Fibroblast of skin of right quadriceps (primary cell): ENCODE data around the gene BCR.

Experiments
- DNase-seq: peaks from one replicate; pipeline ENCODE4 v3.0.0-alpha.2; 2013

BCR gene

DNA sequence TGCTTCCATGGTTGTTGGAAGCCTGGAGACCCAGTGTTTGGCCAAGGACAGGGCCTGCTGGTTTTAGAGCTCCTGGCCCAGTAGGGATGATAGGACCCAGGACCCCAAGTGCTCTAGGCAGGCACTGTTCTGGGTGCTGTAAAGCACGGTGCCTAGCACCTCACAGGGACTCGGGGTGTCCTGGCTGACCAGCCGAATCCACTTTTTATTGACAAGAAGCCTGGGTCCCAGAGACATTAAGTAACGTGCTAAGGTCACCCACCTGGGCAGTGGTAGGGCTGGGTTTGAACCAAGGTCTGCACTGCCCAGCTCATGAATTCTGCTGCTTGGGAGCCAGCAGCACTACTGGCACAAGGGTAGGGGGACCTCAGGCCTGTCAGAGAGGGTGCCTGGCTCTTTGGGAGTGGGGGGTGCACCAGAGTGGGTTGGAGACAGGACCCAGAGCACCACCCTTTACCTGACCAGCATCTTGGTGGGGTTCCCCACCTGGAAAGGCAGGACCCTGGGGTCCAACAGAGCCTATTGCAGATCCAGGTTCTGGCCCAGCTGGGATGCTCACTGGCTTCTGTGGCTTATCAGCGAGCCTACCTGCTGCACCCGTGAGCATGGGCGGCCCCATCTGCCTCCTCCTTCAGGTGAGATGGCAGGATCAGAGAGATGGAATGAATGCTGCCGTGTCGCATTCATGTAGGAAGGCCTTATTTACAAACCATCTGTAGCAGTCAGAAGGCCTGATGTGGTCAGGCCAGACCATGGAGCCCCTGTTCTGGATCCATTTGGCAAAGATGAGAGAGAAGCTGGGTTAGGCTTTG, 52.0 kb downstream of the BCR start:
- DNase-seq = no peak

DNA sequence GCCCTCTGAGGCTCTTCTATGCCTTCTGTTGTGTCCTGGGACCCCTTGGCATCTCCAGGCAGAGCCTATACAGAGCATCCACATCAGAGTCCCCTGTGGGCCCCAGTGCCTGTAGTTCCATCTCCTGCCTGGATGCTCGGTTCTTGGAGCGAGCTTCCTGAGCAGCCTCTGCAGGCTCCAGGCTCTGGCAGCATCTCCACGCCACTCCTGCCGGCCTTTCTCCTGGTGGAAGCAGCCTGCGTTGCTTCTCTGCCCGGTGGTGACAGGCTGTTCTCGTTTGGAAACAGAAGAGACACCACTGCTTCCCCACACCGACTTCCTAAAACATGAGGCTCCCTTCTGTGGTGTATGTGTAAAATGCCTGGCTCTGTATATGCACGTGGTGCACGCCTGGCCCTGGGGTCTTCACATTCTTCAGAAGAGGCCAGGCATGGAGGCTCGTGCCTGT, 52.8 kb downstream of the BCR start:
- DNase-seq = peak; percentile 56

- peak; percentile 89 for DNase-seq
Measured at GRCh38 chr22:23233752-23234408, 53.6 kb downstream of the BCR start.

DNA sequence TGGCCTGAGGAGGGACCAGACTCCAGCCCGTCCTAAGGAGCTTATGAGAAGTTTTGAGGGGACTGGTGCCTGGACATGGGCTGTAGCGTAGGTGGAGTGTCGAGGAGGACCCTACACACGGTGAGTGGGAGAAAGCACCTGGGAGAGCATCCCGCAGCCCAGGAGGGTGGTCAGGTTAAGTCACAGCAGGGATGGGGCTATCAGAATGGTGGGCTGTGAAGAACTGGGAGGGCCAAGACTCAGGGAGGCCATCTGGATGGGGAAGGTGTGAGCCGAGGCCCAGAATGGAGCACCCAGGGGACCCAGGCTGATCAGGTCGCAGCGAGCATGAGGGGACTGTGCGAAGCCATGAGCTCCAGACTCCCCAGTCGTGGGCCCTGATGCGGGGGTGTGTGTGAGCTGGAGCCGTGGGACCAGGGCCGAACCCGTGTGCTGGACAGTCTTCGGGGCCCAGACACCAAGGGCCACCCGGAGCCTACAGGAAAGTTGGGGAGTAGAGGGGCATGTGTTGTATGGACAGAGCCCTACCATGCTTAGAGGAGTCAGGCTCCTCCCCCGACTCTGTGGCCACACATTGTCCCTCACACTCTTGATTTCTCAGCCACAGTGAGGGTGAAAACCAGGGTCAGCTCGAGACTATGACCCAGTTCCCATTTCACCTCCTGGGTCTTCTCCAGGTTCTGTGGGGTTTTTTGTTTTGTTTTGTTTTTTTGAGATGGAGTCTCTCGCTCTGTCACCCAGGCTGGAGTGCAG, 54.3 kb downstream of the BCR start:
- DNase-seq = no peak

GRCh38 chr22:23235425-23235824, 55.1 kb downstream of the BCR start:
- DNase-seq = no peak

DNA sequence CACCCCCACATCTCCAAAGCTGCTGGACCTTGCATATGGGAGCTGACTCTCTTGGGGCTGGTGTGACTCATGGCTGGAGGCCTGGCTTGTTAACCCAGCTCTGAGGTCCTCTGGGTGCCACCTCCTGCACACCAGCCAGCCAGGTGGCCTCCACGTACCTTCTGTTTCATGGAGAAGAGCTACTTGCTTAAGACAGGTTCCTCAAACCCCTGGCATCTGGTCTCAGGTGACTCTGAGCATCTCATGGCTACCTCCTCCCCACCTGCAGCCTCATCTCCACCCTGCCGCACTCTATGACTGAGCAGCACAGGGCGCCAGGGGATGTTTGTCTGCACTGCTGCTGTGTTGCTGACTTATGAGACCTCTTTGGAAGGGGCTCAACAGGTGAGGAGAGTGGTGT, 55.7 kb downstream of the BCR start:
- no peak for DNase-seq

- DNase-seq = no peak
Measured at GRCh38 chr22:23236440-23237184, 56.3 kb downstream of the BCR start.

- no peak for DNase-seq
Measured at GRCh38 chr22:23237201-23237798, 57.0 kb downstream of the BCR start.

- no peak for DNase-seq
Measured at GRCh38 chr22:23237841-23238240, 57.5 kb downstream of the BCR start.

- DNase-seq = no peak
Measured at GRCh38 chr22:23238707-23239106, 58.4 kb downstream of the BCR start.

GRCh38 chr22:23239429-23239828, 59.1 kb downstream of the BCR start:
- DNase-seq = no peak

- DNase-seq = no peak
Measured at GRCh38 chr22:23240639-23241389, 60.5 kb downstream of the BCR start.

GRCh38 chr22:23241562-23242472, 61.5 kb downstream of the BCR start:
- no peak for DNase-seq

GRCh38 chr22:23242473-23243001, 62.2 kb downstream of the BCR start:
- DNase-seq = peak; percentile 56

- DNase-seq = no peak
Measured at GRCh38 chr22:23243006-23243573, 62.8 kb downstream of the BCR start.

- DNase-seq = no peak
Measured at GRCh38 chr22:23243859-23244689, 63.8 kb downstream of the BCR start.

- no peak for DNase-seq
Measured at GRCh38 chr22:23244690-23245044, 64.4 kb downstream of the BCR start.

DNA sequence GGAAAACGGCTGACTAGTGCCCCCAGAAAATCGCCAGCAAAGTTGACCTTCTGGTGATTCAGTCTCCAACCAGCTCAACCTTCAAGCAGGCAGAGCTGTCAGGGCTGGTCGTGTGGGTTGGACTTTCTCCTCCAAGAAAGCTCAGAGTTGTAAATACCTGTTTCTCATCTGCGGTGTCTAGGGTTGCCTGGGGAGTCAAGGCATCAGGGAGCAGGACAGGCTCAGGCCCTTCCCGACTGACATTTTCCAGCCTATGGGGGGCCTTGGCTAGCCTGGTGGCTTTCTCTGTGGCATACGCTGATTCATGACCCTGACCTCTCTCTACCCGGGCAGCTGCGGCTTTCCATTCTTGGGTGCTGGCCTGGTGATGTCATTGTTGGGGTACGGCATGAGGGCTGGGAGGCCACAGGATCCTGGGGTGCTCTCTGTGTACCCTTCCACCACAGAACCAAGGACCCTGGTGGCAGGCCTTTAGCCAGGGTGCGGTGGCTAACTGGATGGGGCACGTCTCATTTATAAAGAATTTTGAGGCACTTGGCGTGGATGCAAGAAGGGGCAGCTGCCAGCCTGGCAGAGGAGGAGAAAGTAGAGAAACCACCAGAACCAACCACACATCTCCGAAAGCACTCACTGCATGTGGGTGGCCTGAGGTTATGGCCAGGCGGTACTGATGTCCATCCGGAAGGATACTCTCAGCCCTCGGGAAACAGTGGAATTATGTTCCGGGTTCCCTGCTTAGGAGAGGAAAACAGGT, 64.9 kb downstream of the BCR start:
- DNase-seq = no peak

DNA sequence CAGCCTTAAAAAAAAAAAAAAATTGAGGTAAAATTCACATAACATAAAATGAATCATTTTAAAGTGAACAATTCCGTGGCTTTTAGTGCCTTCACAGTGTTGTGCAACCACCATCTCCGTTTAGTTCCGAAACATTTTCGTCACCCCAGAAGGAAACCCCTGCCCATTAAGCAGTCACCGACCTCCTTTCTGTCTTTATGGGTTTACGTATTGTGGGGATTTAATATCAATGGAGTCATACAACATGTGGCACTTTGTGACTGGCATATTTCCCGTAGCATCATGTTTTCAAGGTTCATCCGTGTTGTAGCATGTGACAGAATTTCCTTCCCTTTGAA, 65.5 kb downstream of the BCR start:
- DNase-seq = peak; percentile 38
